ENCODE results near the gene BICC1. TPM values are rescaled to one million over a fixed set of nuclear protein-coding genes. Genes with fewer than 3 reads are reported as not detected.

BICC1 gene
- polyA plus RNA-seq, 1 donor (not counting 4 experiments of a cell fraction or from before 2014, with no cell fraction given), result 4.2 TPM

DNA sequence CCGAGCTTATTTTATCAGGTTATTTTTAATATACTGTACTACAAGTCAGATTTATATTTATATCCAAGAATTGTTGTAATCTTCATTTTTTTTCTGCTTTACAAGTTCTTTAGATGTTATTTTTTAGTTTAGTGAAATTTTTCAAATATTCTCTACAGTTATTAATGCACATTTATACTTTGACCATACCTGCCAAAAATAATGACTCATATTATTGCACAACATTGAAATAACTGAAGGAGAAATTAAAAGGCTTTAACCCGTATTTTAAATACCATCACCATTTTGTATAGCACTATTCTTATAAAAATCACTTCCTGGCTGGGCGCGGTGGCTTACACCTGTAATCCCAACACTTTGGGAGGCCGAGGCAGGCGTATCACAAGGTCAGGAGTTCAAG, 278.5 kb downstream of the BICC1 start:
- H3K27ac ChIP-seq (ENCODE audit: control insufficient read depth, insufficient read depth, low read length), result no peak overlapping the region
- H3K36me3 ChIP-seq (ENCODE audit: control insufficient read depth in 2 of 2, extremely low read depth in 1 of 2, insufficient read depth in 2 of 2, low read length in 2 of 2), result peaks cover 0 to 4% of the 10 kb centered on the region in 2 experiments
- FAIRE-seq (no peak), DNase-seq (ENCODE audit: low read depth, low spot score) (no peak)
- H2AFZ ChIP-seq (ENCODE audit: control insufficient read depth, low read length), result no peak overlapping the region
- H3K79me2 ChIP-seq (ENCODE audit: control insufficient read depth, insufficient read depth, low read length), result no peaks in the 10 kb centered on the region
- no peaks in the 10 kb centered on the region for H3K27me3 ChIP-seq (ENCODE audit: control insufficient read depth, extremely low read depth, insufficient read depth, low read length)
- H3K4me2 ChIP-seq (ENCODE audit: control insufficient read depth, extremely low read depth, insufficient read depth, low read depth, low read length), result no peak overlapping the region
- no peak overlapping the region for H3K4me3 ChIP-seq (ENCODE audit: control insufficient read depth in 2 of 3, extremely low read depth in 1 of 3, insufficient read depth in 2 of 3, low read depth in 1 of 3, low read length in 3 of 3)
- H3K9ac ChIP-seq (ENCODE audit: control insufficient read depth, extremely low read depth, insufficient read depth, low read length), result no peak overlapping the region
- H3K9me1 ChIP-seq (ENCODE audit: control insufficient read depth, extremely low read depth, insufficient read depth, low read length), result no peaks in the 10 kb centered on the region
- TF ChIP-seq, protein P1, sequence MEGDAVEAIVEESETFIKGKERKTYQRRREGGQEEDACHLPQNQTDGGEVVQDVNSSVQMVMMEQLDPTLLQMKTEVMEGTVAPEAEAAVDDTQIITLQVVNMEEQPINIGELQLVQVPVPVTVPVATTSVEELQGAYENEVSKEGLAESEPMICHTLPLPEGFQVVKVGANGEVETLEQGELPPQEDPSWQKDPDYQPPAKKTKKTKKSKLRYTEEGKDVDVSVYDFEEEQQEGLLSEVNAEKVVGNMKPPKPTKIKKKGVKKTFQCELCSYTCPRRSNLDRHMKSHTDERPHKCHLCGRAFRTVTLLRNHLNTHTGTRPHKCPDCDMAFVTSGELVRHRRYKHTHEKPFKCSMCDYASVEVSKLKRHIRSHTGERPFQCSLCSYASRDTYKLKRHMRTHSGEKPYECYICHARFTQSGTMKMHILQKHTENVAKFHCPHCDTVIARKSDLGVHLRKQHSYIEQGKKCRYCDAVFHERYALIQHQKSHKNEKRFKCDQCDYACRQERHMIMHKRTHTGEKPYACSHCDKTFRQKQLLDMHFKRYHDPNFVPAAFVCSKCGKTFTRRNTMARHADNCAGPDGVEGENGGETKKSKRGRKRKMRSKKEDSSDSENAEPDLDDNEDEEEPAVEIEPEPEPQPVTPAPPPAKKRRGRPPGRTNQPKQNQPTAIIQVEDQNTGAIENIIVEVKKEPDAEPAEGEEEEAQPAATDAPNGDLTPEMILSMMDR (optimal IDR thresholded peaks at IDR 0.05 in 1 of 3, IDR thresholded peaks at IDR 0.05 in 1 of 3, conservative IDR thresholded peaks at IDR 0.05 in 1 of 3; ENCODE audit: extremely low read depth in 1 of 3, insufficient read depth in 2 of 3, low read length in 3 of 3), result no peak
- TF ChIP-seq EZH2 (IDR thresholded peaks at IDR 0.05; ENCODE audit: low read length), result no peak
- H4K20me1 ChIP-seq (ENCODE audit: control insufficient read depth, extremely low read depth, insufficient read depth, low read length), result no peaks in the 10 kb centered on the region
- dilution Hi-C loops (cut with MboI; ENCODE audit: extremely low pct_ligation_motif_present, low sequenced_read_pairs), result no loop called here
- H3K9me3 ChIP-seq (ENCODE audit: control insufficient read depth, low read depth, low read length), result no peaks in the 10 kb centered on the region
- peaks cover 4% of the 10 kb centered on the region for H3K4me1 ChIP-seq (ENCODE audit: control insufficient read depth, extremely low read depth, insufficient read depth, low read length)

DNA sequence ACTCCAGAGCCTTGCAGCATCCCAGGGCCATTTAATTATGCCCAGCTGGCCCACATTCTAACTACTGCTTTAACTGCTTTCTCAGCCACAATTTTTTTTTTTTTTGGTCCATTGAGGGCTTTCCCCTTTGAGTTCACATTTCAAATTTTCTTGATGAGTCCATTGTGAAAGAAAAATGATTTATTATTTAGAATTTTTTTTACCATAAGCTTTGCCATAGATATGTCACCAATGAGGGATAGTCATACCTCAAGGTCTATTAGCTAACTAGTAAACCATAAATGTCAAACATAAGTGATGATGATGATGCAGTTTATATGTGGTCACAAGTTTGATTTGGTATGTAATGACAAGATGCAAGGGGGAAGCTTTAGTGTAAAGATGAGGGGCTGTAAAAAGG, 282.9 kb downstream of the BICC1 start:
- H2AFZ ChIP-seq (ENCODE audit: control insufficient read depth, low read length), result no peak overlapping the region
- DNase-seq (ENCODE audit: low read depth, low spot score) (no peak), FAIRE-seq (no peak)
- no peaks in the 10 kb centered on the region for H4K20me1 ChIP-seq (ENCODE audit: control insufficient read depth, extremely low read depth, insufficient read depth, low read length)
- no peaks in the 10 kb centered on the region for H3K27me3 ChIP-seq (ENCODE audit: control insufficient read depth, extremely low read depth, insufficient read depth, low read length)
- no peak overlapping the region for H3K4me2 ChIP-seq (ENCODE audit: control insufficient read depth, extremely low read depth, insufficient read depth, low read depth, low read length)
- TF ChIP-seq, protein P1 (optimal IDR thresholded peaks at IDR 0.05 in 1 of 3, IDR thresholded peaks at IDR 0.05 in 1 of 3, conservative IDR thresholded peaks at IDR 0.05 in 1 of 3; ENCODE audit: extremely low read depth in 1 of 3, insufficient read depth in 2 of 3, low read length in 3 of 3), result no peak
- TF ChIP-seq EZH2 (IDR thresholded peaks at IDR 0.05; ENCODE audit: low read length), result no peak
- H3K9me1 ChIP-seq (ENCODE audit: control insufficient read depth, extremely low read depth, insufficient read depth, low read length), result no peaks in the 10 kb centered on the region
- H3K9ac ChIP-seq (ENCODE audit: control insufficient read depth, extremely low read depth, insufficient read depth, low read length), result no peak overlapping the region
- peaks cover 0 to 4% of the 10 kb centered on the region in 2 experiments for H3K36me3 ChIP-seq (ENCODE audit: control insufficient read depth in 2 of 2, extremely low read depth in 1 of 2, insufficient read depth in 2 of 2, low read length in 2 of 2)
- no peak overlapping the region for H3K4me3 ChIP-seq (ENCODE audit: control insufficient read depth in 2 of 3, extremely low read depth in 1 of 3, insufficient read depth in 2 of 3, low read depth in 1 of 3, low read length in 3 of 3)
- H3K27ac ChIP-seq (ENCODE audit: control insufficient read depth, insufficient read depth, low read length), result no peak overlapping the region
- H3K79me2 ChIP-seq (ENCODE audit: control insufficient read depth, insufficient read depth, low read length), result no peaks in the 10 kb centered on the region
- dilution Hi-C loops (cut with MboI; ENCODE audit: extremely low pct_ligation_motif_present, low sequenced_read_pairs), result no loop called here
- peaks cover 13% of the 10 kb centered on the region for H3K4me1 ChIP-seq (ENCODE audit: control insufficient read depth, extremely low read depth, insufficient read depth, low read length)
- no peaks in the 10 kb centered on the region for H3K9me3 ChIP-seq (ENCODE audit: control insufficient read depth, low read depth, low read length)

Measured in keratinocyte (primary cell).